Fibroblast of skin of left biceps (primary cell): ENCODE results near the gene FGF16.
"Not testable (repeated sequence)": the region's sequence is repeated elsewhere in the genome, so short reads cannot be mapped to it uniquely, and the experiment has no call there.

Experiments used
- DNase-seq, 2 experiments: peaks; one replicate each; pipeline ENCODE4 v3.0.0-alpha.2; 2013; ENCODE audit warnings: low read depth in 2 of 2

The FGF16 gene

GRCh38 chrX:77446029-77446585 is 1.1 kb upstream of the FGF16 start:
- no peak for DNase-seq

- no peak for DNase-seq
These were observed 722 bp downstream of the FGF16 start for GRCh38 chrX:77447653-77448569.

- DNase-seq = no peak
These were observed 3.2 kb downstream of the FGF16 start for GRCh38 chrX:77450415-77450814.

DNA sequence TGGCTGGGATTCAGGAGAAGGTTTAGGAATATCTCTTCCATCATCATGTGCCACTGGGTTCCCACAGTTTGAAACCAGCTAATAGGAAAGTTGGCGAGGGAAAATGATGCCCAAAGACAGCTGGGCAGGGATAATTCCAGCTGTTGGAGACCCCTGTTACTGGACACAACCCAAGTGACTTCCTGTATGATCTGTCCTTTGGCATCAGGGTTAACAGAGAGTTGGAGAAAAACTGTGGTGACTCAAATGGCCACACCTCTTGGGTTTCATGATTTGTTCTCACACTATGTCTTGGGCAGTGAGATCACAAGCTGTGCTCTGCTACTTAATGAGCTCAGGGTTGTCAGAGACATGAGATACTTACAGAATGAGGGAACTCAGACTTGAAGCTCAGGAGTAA is 3.8 kb downstream of the FGF16 start:
- no peak for DNase-seq

DNA sequence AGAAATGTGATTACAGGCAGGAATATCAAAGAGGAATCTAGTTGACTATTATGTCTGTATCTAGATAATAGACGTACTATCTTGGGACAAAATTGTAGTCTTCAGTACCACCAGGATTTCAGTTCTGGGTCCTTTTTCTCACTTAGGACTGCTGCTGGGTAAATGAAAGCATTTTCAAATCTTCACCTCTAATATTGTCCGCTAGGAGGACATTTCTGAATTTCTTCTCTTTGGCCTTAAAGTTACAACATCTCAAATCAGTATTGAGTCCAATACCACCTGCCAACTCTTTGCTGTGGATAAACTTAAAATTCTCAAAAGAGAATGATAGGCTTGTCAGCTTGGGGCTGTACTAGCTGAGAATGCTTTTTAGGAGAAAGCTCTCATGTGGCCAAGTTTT is 6.0 kb downstream of the FGF16 start:
- no peak for DNase-seq

DNA sequence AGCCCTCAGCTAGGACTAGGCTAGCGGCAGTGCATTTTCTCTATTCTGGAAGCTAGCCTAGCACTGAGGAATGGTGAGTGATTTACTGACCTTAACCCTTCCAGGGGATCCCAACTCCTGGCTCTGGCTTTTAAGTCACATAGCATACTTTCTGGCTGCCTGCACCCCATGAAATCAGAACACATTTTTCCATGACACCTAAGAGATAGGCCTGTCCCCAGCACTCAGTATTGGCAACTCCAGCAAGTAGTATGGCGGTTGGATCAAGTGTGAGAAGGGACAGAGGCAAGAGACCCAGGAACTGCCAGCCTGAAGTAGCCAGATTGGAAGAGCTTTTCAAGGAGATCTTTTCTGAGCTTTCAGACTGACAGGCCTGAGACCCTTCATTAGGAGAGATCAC is 8.2 kb downstream of the FGF16 start:
- DNase-seq = no peak

- no peak for DNase-seq
These were observed 36.9 kb downstream of the FGF16 start for GRCh38 chrX:77484045-77484444.

DNA sequence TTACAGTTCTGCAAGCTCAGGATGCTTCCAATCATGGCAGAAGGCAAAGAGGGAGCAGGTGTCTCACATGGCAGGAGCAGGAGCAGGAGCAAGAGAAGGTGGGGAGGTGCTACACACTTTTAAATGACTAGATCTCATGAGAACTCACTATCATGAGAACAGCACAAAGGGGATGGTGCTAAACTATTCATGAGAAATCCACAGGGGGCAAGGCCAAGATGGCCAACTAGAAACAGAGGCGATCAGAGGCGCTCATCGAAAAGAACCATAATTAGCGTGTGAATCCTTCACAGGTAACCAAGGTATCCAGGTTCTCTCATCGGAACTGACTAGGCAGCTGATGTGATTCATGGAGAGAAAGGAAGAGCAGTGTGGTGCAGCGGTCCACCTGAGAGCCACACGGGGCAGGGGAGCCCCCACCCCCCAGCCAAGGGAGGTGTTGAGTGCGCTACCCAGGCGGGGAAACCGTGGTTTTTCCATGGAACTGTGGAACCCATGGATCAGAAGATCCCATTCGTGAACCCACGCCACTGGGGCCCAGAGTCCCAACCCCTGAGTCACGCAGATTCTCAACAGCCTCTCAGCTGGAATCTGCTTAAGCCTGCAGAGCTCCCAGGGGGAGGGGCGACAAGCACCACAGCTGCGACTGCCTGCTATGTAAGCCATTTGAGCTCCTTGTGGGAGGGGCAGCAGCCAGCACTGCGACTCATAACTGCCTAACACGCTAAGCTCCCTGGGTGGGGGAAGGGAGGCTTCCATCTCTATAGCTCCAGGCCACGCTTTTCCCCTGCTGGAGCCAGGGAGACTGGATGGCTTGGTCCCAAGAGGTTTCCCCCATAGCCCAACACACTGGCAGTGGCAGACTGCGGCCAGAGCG is 46.7 kb downstream of the FGF16 start:
- DNase-seq = peak; percentile 45 to 48

GRCh38 chrX:77500164-77500563 is 53.0 kb downstream of the FGF16 start:
- DNase-seq = not testable (repeated sequence)

GRCh38 chrX:77502951-77503525 is 55.8 kb downstream of the FGF16 start:
- DNase-seq = no peak

- DNase-seq = no peak
These were observed 58.0 kb downstream of the FGF16 start for GRCh38 chrX:77505227-77505626.
